Brain microvascular endothelial cell (primary cell): ENCODE results near the gene NTM.

Experiments
- DNase-seq: peaks from one replicate; pipeline ENCODE4 v3.0.0-alpha.2; 2020
- H3K27ac ChIP-seq: fragments of 250-450 bp; sonication (Bioruptor Pico); 2 replicates; pipeline ENCODE4 v1.5.1; 2020; ENCODE audit warnings: mild to moderate bottlenecking, moderate library complexity
- H3K27me3 ChIP-seq: fragments of 250-450 bp; sonication (Bioruptor Pico); replicated peaks from 2 replicates; pipeline ENCODE4 v1.5.1; 2020; ENCODE audit warnings: mild to moderate bottlenecking
- H3K36me3 ChIP-seq: fragments of 250-450 bp; sonication (Bioruptor Pico); replicated peaks from 2 replicates; pipeline ENCODE4 v1.5.1; 2020; ENCODE audit warnings: mild to moderate bottlenecking
- H3K4me3 ChIP-seq: 2 replicates; pipeline ENCODE4 v1.5.1; 2011; ENCODE audit warnings: low read depth, mild to moderate bottlenecking, control low read depth, low read length, moderate library complexity
- CTCF ChIP-seq: IDR thresholded peaks from 2 replicates; pipeline ENCODE4 v1.5.1; 2011; ENCODE audit warnings: low read depth, mild to moderate bottlenecking, moderate library complexity, low read length, control low read depth, inconsistent platforms; ENCODE audit errors: missing control alignments
- in situ Hi-C: cut with HindIII; loops from 2 replicates; pipeline ENCODE4 v1.10.0; 2017; ENCODE audit warnings: low sequenced_read_pairs, low pct_ligation_motif_present

NTM gene

GRCh38 chr11:131370090-131370751 is at the start of gene NTM:
Gene NTM (plus strand): TSS chr11:131370615.
- DNase-seq, result no peak
- no peak within 1 kb of the TSS for H3K27ac ChIP-seq
- H3K36me3 ChIP-seq, result no peaks in the 10 kb centered on the region
- TF ChIP-seq CTCF, result no peak
- H3K4me3 ChIP-seq, result no peak within 1 kb of the TSS
- H3K27me3 ChIP-seq, result peaks cover 9% of the 10 kb centered on the region
- in situ Hi-C loops, result no loop called here

GRCh38 chr11:131324921-131325570 is 45.4 kb upstream of the NTM start:
- no peak overlapping the region for H3K27ac ChIP-seq
- no peak for DNase-seq
- no peak for TF ChIP-seq CTCF

GRCh38 chr11:131326829-131327228 is 43.6 kb upstream of the NTM start:
- Histone ChIP-seq H3K27me3 (no peaks in the 10 kb centered on the region), H3K36me3 (no peaks in the 10 kb centered on the region), H3K4me3 (no peak overlapping the region), H3K27ac (no peak overlapping the region)
- in situ Hi-C loops, result no loop called here
- DNase-seq, result no peak
- no peak for TF ChIP-seq CTCF

More at GRCh38 chr11:131324921-131325570, 45.4 kb upstream of the NTM start:
- Histone ChIP-seq H3K4me3 (no peak overlapping the region), H3K27me3 (no peaks in the 10 kb centered on the region), H3K36me3 (no peaks in the 10 kb centered on the region)
- in situ Hi-C loops, result no loop called here

- in situ Hi-C loops, result no loop called here
- Histone ChIP-seq H3K27ac (no peak overlapping the region), H3K27me3 (no peaks in the 10 kb centered on the region), H3K4me3 (no peak overlapping the region), H3K36me3 (no peaks in the 10 kb centered on the region)
- no peak for TF ChIP-seq CTCF
- DNase-seq, result no peak
Measured at GRCh38 chr11:131327421-131327820, 43.0 kb upstream of the NTM start.

GRCh38 chr11:131328843-131329242 is 41.6 kb upstream of the NTM start:
- no peak overlapping the region for H3K27ac ChIP-seq
- no peak for TF ChIP-seq CTCF
- H3K4me3 ChIP-seq, result no peak overlapping the region
- no peak for DNase-seq
- H3K27me3 ChIP-seq, result no peaks in the 10 kb centered on the region
- H3K36me3 ChIP-seq, result no peaks in the 10 kb centered on the region
- in situ Hi-C loops, result no loop called here
